ENCODE measurements around the gene DENND4C.

GRCh38 chr9:19379283-19379682 is 148.8 kb downstream of the DENND4C start:
- TF ChIP-seq CTCF (IDR thresholded peaks at IDR 0.05; ENCODE audit: low read length) (no peak), EZH2 (optimal IDR thresholded peaks at IDR 0.05; ENCODE audit: low read depth, low read length) (no peak)
